Thymus (tissue), 11 donors: Measurements from ENCODE around the gene DYDC1. TPM values are rescaled to one million over a fixed set of nuclear protein-coding genes. Genes with fewer than 3 reads are reported as not detected.

Experiments
- DNase-seq, 9 donors: peaks; one replicate each; pipeline ENCODE4 v3.0.0-alpha.2; 2013; ENCODE audit warnings: low spot score in 9 of 9, low read depth in 6 of 9, missing footprints in 1 of 9
- H3K27ac ChIP-seq, 2 donors: one replicate each; pipeline ENCODE4 v1.5.1; 2013; ENCODE audit warnings: control low read depth in 1 of 2, low read depth in 1 of 2, low read length in 1 of 2, mild to moderate bottlenecking in 1 of 2, moderate library complexity in 1 of 2
- H3K27me3 ChIP-seq, 2 donors: one replicate each; pipeline ENCODE4 v1.5.1; 2013; ENCODE audit warnings: low read length in 1 of 2; ENCODE audit not compliant: control insufficient read depth in 2 of 2, insufficient read depth in 1 of 2
- H3K36me3 ChIP-seq, 2 donors: one replicate each; pipeline ENCODE4 v1.5.1; 2013; ENCODE audit warnings: low read length in 1 of 2, mild to moderate bottlenecking in 1 of 2, moderate library complexity in 1 of 2; ENCODE audit not compliant: control insufficient read depth in 2 of 2, insufficient read depth in 2 of 2
- H3K4me1 ChIP-seq, 2 donors: one replicate each; pipeline ENCODE4 v1.5.1; 2013; ENCODE audit warnings: low read length in 2 of 2; ENCODE audit not compliant: control insufficient read depth in 2 of 2, insufficient read depth in 2 of 2
- H3K4me3 ChIP-seq, 2 donors: one replicate each; pipeline ENCODE4 v1.5.1; 2013; ENCODE audit warnings: low read length in 2 of 2, control low read depth in 1 of 2, mild to moderate bottlenecking in 1 of 2
- H3K9me3 ChIP-seq, 2 donors: one replicate each; pipeline ENCODE4 v1.5.1; 2013; ENCODE audit warnings: low read length in 1 of 2, mild to moderate bottlenecking in 1 of 2; ENCODE audit not compliant: control insufficient read depth in 2 of 2, insufficient read depth in 1 of 2
- WGBS: extraction: QIAGEN DNeasy Blood & Tissue Kit; methylation state at CpG from one replicate; pipeline ENCODE4 v1.1.7; 2013; 5-methylcytosine and 5-hydroxymethylcytosine counted together
- polyA plus RNA-seq: library from polyadenylated mRNA; stranded (reverse); fragments of 200-250 nt; gene quantifications from one replicate; pipeline ENCODE4 v1.2.3, GENCODE V29; 2013
- total RNA-seq: library from RNA; stranded (reverse); fragments of 120-200 nt; gene quantifications from one replicate; pipeline ENCODE4 v1.2.4, GENCODE V29; 2013
- donor health status: healthy.

The DYDC1 gene
- total and polyA plus RNA-seq, 2 donors, result 0.09 TPM; not detected in 1

- Histone ChIP-seq H3K4me1 (peaks cover 6 to 12% of the 10 kb centered on the region in 2 donors), H3K27me3 (no peaks in the 10 kb centered on the region), H3K9me3 (no peaks in the 10 kb centered on the region), H3K36me3 (no peaks in the 10 kb centered on the region), H3K4me3 (no peak overlapping the region), H3K27ac (peak overlapping the region in 1 of 2 donors; percentile 28)
- peak; percentile 8 to 78 (median 27) for DNase-seq
- 75% methylated on average over 1 of the region's 1 CpG for WGBS
These were observed 33.8 kb downstream of the DYDC1 start for GRCh38 chr10:80322711-80323110.

GRCh38 chr10:80322158-80322557 lies 34.4 kb downstream of the DYDC1 start:
- Histone ChIP-seq H3K27ac (no peak overlapping the region), H3K9me3 (no peaks in the 10 kb centered on the region), H3K4me3 (no peak overlapping the region), H3K27me3 (no peaks in the 10 kb centered on the region), H3K36me3 (no peaks in the 10 kb centered on the region), H3K4me1 (peaks cover 6 to 12% of the 10 kb centered on the region in 2 donors)
- WGBS, result 98% methylated on average over 2 of the region's 2 CpGs
- DNase-seq, result no peak

- Histone ChIP-seq H3K27ac (no peak overlapping the region), H3K27me3 (no peaks in the 10 kb centered on the region), H3K36me3 (no peaks in the 10 kb centered on the region), H3K9me3 (no peaks in the 10 kb centered on the region), H3K4me3 (no peak overlapping the region), H3K4me1 (peaks cover 6 to 12% of the 10 kb centered on the region in 2 donors)
- DNase-seq, result no peak
- WGBS, result 96% methylated on average over 5 of the region's 5 CpGs
These were observed 35.4 kb downstream of the DYDC1 start for GRCh38 chr10:80321183-80321582.

DNA sequence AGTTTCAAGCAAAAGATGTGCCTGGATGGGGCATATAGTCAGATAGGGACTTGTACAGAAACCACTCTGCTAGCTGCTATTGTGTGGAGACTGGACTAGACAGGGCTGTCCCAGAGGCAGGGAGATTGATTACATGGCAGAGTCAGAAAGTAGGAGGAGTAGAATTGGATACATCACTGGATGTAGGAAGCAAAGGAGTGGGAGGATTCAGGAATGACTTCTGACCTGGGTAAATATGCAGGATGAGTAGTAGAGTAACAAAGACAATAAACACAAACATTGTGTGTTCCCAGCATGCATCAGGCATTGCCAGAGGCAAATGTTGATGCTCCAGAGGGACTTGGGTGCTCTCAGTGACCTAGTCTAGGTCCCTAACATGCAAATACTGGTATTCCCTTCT lies 36.2 kb downstream of the DYDC1 start:
- Histone ChIP-seq H3K27me3 (no peaks in the 10 kb centered on the region), H3K9me3 (peaks cover 0 to 3% of the 10 kb centered on the region in 2 donors), H3K36me3 (no peaks in the 10 kb centered on the region), H3K4me1 (peaks cover 6 to 12% of the 10 kb centered on the region in 2 donors), H3K27ac (no peak overlapping the region), H3K4me3 (no peak overlapping the region)
- no peak for DNase-seq

DNA sequence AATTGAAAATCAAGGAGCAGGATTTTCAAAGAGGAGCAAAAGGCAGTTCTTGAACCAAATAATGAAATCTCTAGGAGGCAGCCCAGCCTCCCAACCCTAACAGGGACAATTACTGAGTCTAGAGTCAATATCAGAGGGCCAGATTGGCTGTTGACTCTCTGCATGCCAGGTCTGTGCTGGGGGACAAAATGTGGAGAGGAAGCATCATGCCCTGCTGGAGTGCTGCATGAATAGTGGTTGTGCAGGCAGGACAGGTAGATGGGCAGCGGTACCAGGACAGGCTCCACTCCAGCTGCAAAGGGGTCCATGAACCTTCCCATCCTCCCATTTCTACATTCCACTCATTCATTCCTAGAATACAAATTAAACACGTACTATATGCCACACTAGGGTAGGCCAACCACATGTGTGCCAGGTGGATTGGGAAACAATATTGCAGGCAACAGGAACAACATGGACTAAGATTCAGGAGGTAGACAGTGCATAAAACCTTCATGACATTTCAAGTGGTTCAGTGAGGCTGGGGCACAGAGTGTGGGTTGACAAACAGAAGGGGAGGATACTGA lies 36.7 kb downstream of the DYDC1 start:
- peaks cover 0 to 9% of the 10 kb centered on the region in 2 donors for H3K9me3 ChIP-seq
- WGBS, result over 99% methylated on average over 2 of the region's 2 CpGs
- H3K27ac ChIP-seq, result no peak overlapping the region
- peaks cover 6 to 12% of the 10 kb centered on the region in 2 donors for H3K4me1 ChIP-seq
- H3K36me3 ChIP-seq, result no peaks in the 10 kb centered on the region
- no peaks in the 10 kb centered on the region for H3K27me3 ChIP-seq
- no peak for DNase-seq
- no peak overlapping the region for H3K4me3 ChIP-seq

DNA sequence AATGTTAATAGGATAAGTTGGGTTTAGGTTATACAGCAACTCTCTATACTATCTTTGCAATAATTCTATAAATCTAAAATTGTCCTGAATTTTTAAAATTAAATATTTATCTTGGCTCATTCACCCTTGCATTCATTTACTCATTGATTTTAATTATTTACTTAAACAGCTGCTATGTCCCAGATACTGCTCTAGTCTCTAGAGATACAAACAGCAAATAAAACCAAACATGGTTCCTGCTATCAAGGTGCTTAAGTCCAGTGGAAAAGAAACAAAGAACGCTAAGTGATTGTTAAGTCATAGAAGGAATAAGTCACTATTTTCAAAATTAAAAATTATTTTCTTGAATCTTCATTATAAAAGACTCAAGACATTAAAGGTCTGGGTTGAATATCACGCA lies 37.2 kb downstream of the DYDC1 start:
- Histone ChIP-seq H3K27me3 (no peaks in the 10 kb centered on the region), H3K36me3 (no peaks in the 10 kb centered on the region), H3K4me1 (peaks cover 6 to 12% of the 10 kb centered on the region in 2 donors), H3K27ac (no peak overlapping the region), H3K4me3 (no peak overlapping the region), H3K9me3 (peaks cover 0 to 9% of the 10 kb centered on the region in 2 donors)
- no peak for DNase-seq
- WGBS, result over 99% methylated on average over 2 of the region's 2 CpGs

GRCh38 chr10:80318742-80319141 lies 37.8 kb downstream of the DYDC1 start:
- Histone ChIP-seq H3K9me3 (peaks cover 0 to 9% of the 10 kb centered on the region in 2 donors), H3K27ac (no peak overlapping the region), H3K36me3 (no peaks in the 10 kb centered on the region), H3K4me3 (no peak overlapping the region), H3K4me1 (peaks cover 6 to 12% of the 10 kb centered on the region in 2 donors), H3K27me3 (no peaks in the 10 kb centered on the region)
- DNase-seq, result no peak

GRCh38 chr10:80315391-80315790 lies 41.2 kb downstream of the DYDC1 start:
- peaks cover 0 to 9% of the 10 kb centered on the region in 2 donors for H3K9me3 ChIP-seq
- 96% methylated on average over 21 of the region's 21 CpGs for WGBS
- DNase-seq, result no peak

DNA sequence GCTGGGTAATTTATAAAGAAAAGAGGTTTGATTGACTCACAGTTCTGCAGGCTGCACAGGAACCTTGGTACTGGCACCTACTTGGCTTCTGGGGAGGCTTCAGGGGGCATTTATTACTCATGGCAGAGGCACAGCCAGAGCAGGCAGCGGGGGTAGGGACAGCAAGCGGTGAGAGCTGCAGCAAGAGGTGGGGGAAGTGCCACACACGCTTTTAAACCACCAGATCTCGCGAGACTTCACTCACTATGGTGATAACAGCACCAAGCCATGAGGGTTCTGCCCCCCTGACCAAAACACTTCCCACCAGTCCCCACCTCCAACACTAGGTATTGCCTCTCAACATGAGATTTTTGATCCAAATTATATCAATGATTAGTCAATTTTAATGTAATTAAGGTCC lies 43.0 kb downstream of the DYDC1 start:
- Histone ChIP-seq H3K4me3 (no peak overlapping the region), H3K27me3 (no peaks in the 10 kb centered on the region), H3K36me3 (no peaks in the 10 kb centered on the region), H3K4me1 (no peaks in the 10 kb centered on the region), H3K27ac (no peak overlapping the region), H3K9me3 (peaks cover 0 to 9% of the 10 kb centered on the region in 2 donors)
- WGBS, result 79% methylated on average over 5 of the region's 5 CpGs
- no peak for DNase-seq

More at GRCh38 chr10:80315391-80315790, 41.2 kb downstream of the DYDC1 start:
- Histone ChIP-seq H3K36me3 (no peaks in the 10 kb centered on the region), H3K4me3 (no peak overlapping the region), H3K27ac (no peak overlapping the region), H3K4me1 (no peaks in the 10 kb centered on the region), H3K27me3 (no peaks in the 10 kb centered on the region)
